ENCODE measurements around the gene MXRA7.

DNA sequence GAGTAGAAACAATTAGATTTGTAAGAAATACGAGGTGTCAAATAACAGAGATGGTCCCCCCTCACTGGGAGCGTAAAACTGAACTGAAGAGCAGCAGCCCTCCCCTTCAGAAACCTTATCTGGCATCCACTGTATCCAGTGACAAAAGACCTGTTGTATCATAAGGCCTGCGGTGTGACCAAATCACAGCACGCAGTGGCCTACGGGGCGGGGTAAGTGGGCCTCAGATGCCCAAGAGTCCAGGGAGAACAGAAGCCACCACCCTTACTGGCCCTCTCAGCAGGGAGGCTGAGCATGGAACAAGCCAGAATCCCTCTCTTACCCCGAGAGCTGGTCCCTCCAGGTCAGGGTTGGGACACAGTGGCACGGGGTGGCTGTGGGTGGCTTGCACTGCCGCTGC, 10.2 kb upstream of the MXRA7 start:
- TF ChIP-seq EP300 (IDR thresholded peaks at IDR 0.05; ENCODE audit: borderline replicate concordance) (no peak), TAF1 (IDR thresholded peaks at IDR 0.05; ENCODE audit: low read depth) (no peak), RAD21 (IDR thresholded peaks at IDR 0.05; ENCODE audit: low read depth) (no peak), TEAD4 (IDR thresholded peaks at IDR 0.05) (no peak)

Data from Ishikawa (cell line).